GM12801 (cell line): ENCODE results near the gene SLC20A1.

Source experiments
- CTCF ChIP-seq: IDR thresholded peaks from one replicate; pipeline ENCODE4 v1.5.1; 2011; ENCODE audit warnings: control low read depth; ENCODE audit not compliant: insufficient read length; ENCODE audit errors: extremely low read depth

SLC20A1 gene

GRCh38 chr2:112629823-112630222, 15.9 kb upstream of the SLC20A1 start:
- no peak for TF ChIP-seq CTCF

- no peak for TF ChIP-seq CTCF
These were observed 15.5 kb upstream of the SLC20A1 start for GRCh38 chr2:112630268-112630667.

GRCh38 chr2:112633708-112634107, 12.0 kb upstream of the SLC20A1 start:
- TF ChIP-seq CTCF: no peak

GRCh38 chr2:112634153-112634873, 11.4 kb upstream of the SLC20A1 start:
- TF ChIP-seq CTCF: no peak

GRCh38 chr2:112634874-112635157, 10.9 kb upstream of the SLC20A1 start:
- TF ChIP-seq CTCF: no peak

GRCh38 chr2:112636605-112637288, 9.0 kb upstream of the SLC20A1 start:
- TF ChIP-seq CTCF: no peak

- no peak for TF ChIP-seq CTCF
These were observed 8.5 kb upstream of the SLC20A1 start for GRCh38 chr2:112637289-112637660.
